HCT116 (cell line): ENCODE data around the gene SH3TC2. TPM values are rescaled to one million over a fixed set of nuclear protein-coding genes. Genes with fewer than 3 reads are reported as not detected.

Source experiments
- ATAC-seq: fragments of 200-7000 bp; cut with Tn5 transposase; 2 replicates; pipeline ENCODE4 v1.9.1; 2020; ENCODE audit warnings: mild to moderate bottlenecking, moderate library complexity
- BruUV-seq: library from RNA; stranded (reverse); fragments of 400-500 nt; replicated peaks from 2 replicates; lab custom pipeline; 2021; lab: Mats Ljungman, UMichigan
- CTCF ChIA-PET: fragments of 300-600 bp; sonication (Branson Sonifier 250); formaldehyde crosslinking; loops from one replicate; lab custom pipeline; 2021; ENCODE audit warnings: antibody characterized with exemption; lab: Charles Lee
- POLR2A ChIA-PET: fragments of 300-600, 350-600 bp; sonication (Branson Sonifier 250); formaldehyde crosslinking; loops from one replicate; lab custom pipeline; 2021; ENCODE audit warnings: antibody characterized with exemption; lab: Charles Lee
- RAD21 ChIA-PET, 2 experiments: fragments of 300-600 bp; sonication (Branson Sonifier 250); formaldehyde crosslinking; loops; one replicate each; lab custom pipeline; 2023; ENCODE audit warnings: low total read pairs in 2 of 2; ENCODE audit not compliant: uncharacterized antibody in 2 of 2, unreplicated experiment in 2 of 2, low non-redundant PET in 1 of 2; lab: Charles Lee
- DNase-seq: peaks from one replicate; pipeline ENCODE4 v3.0.0-alpha.2; 2010; ENCODE audit warnings: low read depth, low spot score
- H2AFZ ChIP-seq: fragments of 200-600 bp; shearing (Covaris generic), sonication (generic); 2 replicates; pipeline ENCODE4 v1.6.1; 2017; ENCODE audit warnings: low read depth, mixed run types, mixed read lengths, antibody characterized with exemption, low read length; ENCODE audit not compliant: poor library complexity, severe bottlenecking
- H3K27ac ChIP-seq: 2 replicates; pipeline ENCODE4 v1.5.1; 2012; ENCODE audit warnings: low read depth, low read length
- H3K27me3 ChIP-seq: fragments of 200-600 bp; sonication (generic); 2 replicates; pipeline ENCODE4 v1.6.1; 2016; ENCODE audit warnings: mixed run types, low read length, mixed read lengths; ENCODE audit not compliant: insufficient read depth
- H3K36me3 ChIP-seq, 2 experiments: fragments of 200-500 bp in 1 of 2; fragments of 200-600 bp in 1 of 2; sonication (Bioruptor generic) in 1 of 2; sonication (generic) in 1 of 2; 2 replicates each; pipeline versions ENCODE4 v1.5.1 to v1.6.1; 2014 to 2016; ENCODE audit warnings: low read length in 2 of 2, inconsistent platforms in 1 of 2, mixed read lengths in 1 of 2, mixed run types in 1 of 2; ENCODE audit not compliant: insufficient read depth in 2 of 2, control insufficient read depth in 1 of 2
- H3K4me1 ChIP-seq, 2 experiments: fragments of 200-600 bp in 1 of 2; sonication (generic) in 1 of 2; 2 replicates each; pipeline versions ENCODE4 v1.5.1 to v1.6.1; 2012 to 2017; ENCODE audit warnings: low read length in 2 of 2, inconsistent platforms in 1 of 2, mild to moderate bottlenecking in 1 of 2, mixed read lengths in 1 of 2, mixed run types in 1 of 2, moderate library complexity in 1 of 2; ENCODE audit not compliant: insufficient read depth in 2 of 2, control insufficient read depth in 1 of 2
- H3K4me2 ChIP-seq: fragments of 200-600 bp; sonication (generic); 2 replicates; pipeline ENCODE4 v1.6.1; 2017; ENCODE audit warnings: mixed run types, low read length, mixed read lengths
- H3K4me3 ChIP-seq, 2 experiments: fragments of 200-600 bp in 1 of 2; sonication (generic) in 1 of 2; replicated peaks in 1 of 2; 2 replicates each; pipeline ENCODE4 v1.5.1; 2011 to 2016; ENCODE audit warnings: low read length in 2 of 2, control low read depth in 1 of 2, low read depth in 1 of 2, mild to moderate bottlenecking in 1 of 2, mixed read lengths in 1 of 2, mixed run types in 1 of 2
- H3K79me2 ChIP-seq: fragments of 200-600 bp; sonication (generic); 2 replicates; pipeline ENCODE4 v1.6.1; 2017; ENCODE audit warnings: mild to moderate bottlenecking, mixed run types, low read length, moderate library complexity, mixed read lengths; ENCODE audit not compliant: insufficient read depth
- H3K9ac ChIP-seq: fragments of 200-600 bp; sonication (generic); 2 replicates; pipeline ENCODE4 v1.6.1; 2016; ENCODE audit warnings: low read length, mixed read lengths
- H3K9me2 ChIP-seq: fragments of 200-600 bp; sonication (generic), shearing (Covaris generic); 2 replicates; pipeline ENCODE4 v1.6.1; 2017; ENCODE audit warnings: mixed run types, mild to moderate bottlenecking, moderate library complexity; ENCODE audit not compliant: insufficient read depth
- H3K9me3 ChIP-seq, 2 experiments: fragments of 200-500 bp in 1 of 2; fragments of 200-600 bp in 1 of 2; sonication (Bioruptor generic) in 1 of 2; sonication (generic) in 1 of 2; 2 replicates each; pipeline ENCODE4 v1.6.1; 2014 to 2017; ENCODE audit warnings: low read length in 2 of 2, mixed read lengths in 2 of 2, inconsistent platforms in 1 of 2, low read depth in 1 of 2, mild to moderate bottlenecking in 1 of 2, mixed run types in 1 of 2, moderate library complexity in 1 of 2; ENCODE audit not compliant: control insufficient read depth in 1 of 2, insufficient read depth in 1 of 2
- H4K20me1 ChIP-seq: fragments of 200-600 bp; sonication (generic), shearing (Covaris generic); 2 replicates; pipeline ENCODE4 v1.6.1; 2017; ENCODE audit warnings: mixed run types, mild to moderate bottlenecking, moderate library complexity; ENCODE audit not compliant: insufficient read depth
- ATF3 ChIP-seq: IDR thresholded peaks from 2 replicates; pipeline ENCODE4 v1.6.1; 2012
- CEBPB ChIP-seq: IDR thresholded peaks from 2 replicates; pipeline ENCODE4 v1.6.1; 2012; ENCODE audit warnings: low read depth
- REST ChIP-seq: IDR thresholded peaks from 2 replicates; pipeline ENCODE4 v1.6.1; 2012; ENCODE audit warnings: low read depth
- SP1 ChIP-seq: IDR thresholded peaks from 2 replicates; pipeline ENCODE4 v1.6.1; 2012; ENCODE audit warnings: low read depth
- SRF ChIP-seq: IDR thresholded peaks from 2 replicates; pipeline ENCODE4 v1.6.1; 2012; ENCODE audit warnings: low read depth
- TCF7L2 ChIP-seq: IDR thresholded peaks from 2 replicates; pipeline ENCODE4 v1.7.0; 2011; ENCODE audit warnings: borderline replicate concordance, inconsistent platforms; ENCODE audit not compliant: insufficient read depth, insufficient read length; ENCODE audit errors: extremely low read depth
- ZFX ChIP-seq: fragments of 450-650 bp; IDR thresholded peaks from 2 replicates; pipeline ENCODE4 v1.6.1; 2017
- ZNF274 ChIP-seq: fragments of 200-500 bp; sonication (Bioruptor generic); IDR thresholded peaks from 2 replicates; pipeline ENCODE4 v1.6.1; 2014; ENCODE audit warnings: mild to moderate bottlenecking, low read depth, low read length, inconsistent platforms
- intact Hi-C: fragments of 100-400 bp; cut with micrococcal nuclease; formaldehyde crosslinking; loops from 2 replicates; pipeline ENCODE4 v1.10.0; 2022
- total RNA-seq: library from RNA; stranded (reverse); gene quantifications from one replicate; pipeline ENCODE4 v1.2.1, GENCODE V29; 2021; ENCODE audit not compliant: unreplicated experiment
- TF ChIP-seq, protein P1 (sequence below): IDR thresholded peaks from 2 replicates; pipeline ENCODE4 v1.6.1; 2012

Gene SH3TC2
- total RNA-seq, 1 experiment from 2014 or later = 12.8 TPM

GRCh38 chr5:148960070-148960769, 102.6 kb downstream of the SH3TC2 start:
- ChIA-PET RAD21 (interaction anchor here in 1 of 2 experiments (1.4 kb wide), 1 partner anchor 219 kb away, joined by 4 read pairs; no protein-coding TSS in a partner anchor), CTCF (no interaction called here), POLR2A (no interaction called here)
- Histone ChIP-seq H3K4me2 (no peak overlapping the region), H3K27me3 (no peaks in the 10 kb centered on the region), H3K4me1 (peaks cover 4 to 25% of the 10 kb centered on the region in 2 experiments), H4K20me1 (no peaks in the 10 kb centered on the region), H3K79me2 (no peaks in the 10 kb centered on the region), H3K4me3 (no peak overlapping the region), H3K9me2 (no peaks in the 10 kb centered on the region; the same call in 1 of the 2 replicates), H3K27ac (no peak overlapping the region), H3K9me3 (no peaks in the 10 kb centered on the region), H2AFZ (no peak overlapping the region), H3K36me3 (no peaks in the 10 kb centered on the region), H3K9ac (no peak overlapping the region)
- DNase-seq (no peak), ATAC-seq (no peak)
- TF ChIP-seq ATF3 (no peak), SRF (no peak), TCF7L2 (no peak), SP1 (no peak)
- intact Hi-C loops = no loop called here
- BruUV-seq = no TSS peak

DNA sequence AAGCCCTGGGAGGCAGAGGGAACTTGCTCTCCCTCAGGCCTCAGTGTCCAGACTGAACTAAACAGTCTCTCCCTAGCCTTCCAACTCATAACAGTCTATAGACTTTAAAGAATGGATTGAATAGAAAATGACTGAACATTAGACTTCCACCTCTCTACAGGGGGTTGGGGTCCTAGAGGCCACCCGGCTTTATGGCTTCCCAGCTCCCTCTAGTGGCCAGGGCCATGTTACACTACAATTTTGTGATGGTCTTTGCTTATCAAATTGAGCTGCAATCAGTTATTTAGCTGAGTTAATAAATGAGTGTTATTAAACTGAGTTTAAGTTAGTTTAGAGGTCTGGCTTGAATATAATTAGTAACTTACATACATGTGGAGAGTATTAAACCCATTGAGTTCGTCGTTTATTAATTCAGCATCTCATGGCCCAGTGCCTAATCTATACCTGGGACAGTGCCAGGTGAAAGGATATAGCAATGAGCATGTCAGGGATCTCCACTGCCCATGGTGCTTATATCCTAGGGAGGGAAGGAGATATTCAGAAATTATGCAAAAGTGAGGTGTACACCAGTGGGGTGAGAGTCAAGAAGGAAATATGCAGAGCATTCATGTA, 105.2 kb downstream of the SH3TC2 start:
- no peak overlapping the region for H3K27ac ChIP-seq
- ChIA-PET POLR2A (interaction anchor here (1.4 kb wide), 1 partner anchor 12 kb away, joined by 4 read pairs; no protein-coding TSS in a partner anchor), RAD21 (interaction anchor here (0.7 to 1.4 kb wide), 7 partner anchors 78 to 227 kb away, joined by 4 to 7 read pairs (median 5); no protein-coding TSS in a partner anchor)
- TF ChIP-seq TCF7L2 (no peak), SRF (no peak), REST (no peak), ZFX (no peak), CEBPB (no peak), ZNF274 (no peak), ATF3 (no peak), SP1 (no peak)
- TF ChIP-seq, protein P1, sequence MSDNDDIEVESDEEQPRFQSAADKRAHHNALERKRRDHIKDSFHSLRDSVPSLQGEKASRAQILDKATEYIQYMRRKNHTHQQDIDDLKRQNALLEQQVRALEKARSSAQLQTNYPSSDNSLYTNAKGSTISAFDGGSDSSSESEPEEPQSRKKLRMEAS = no peak

More for the DNA sequence above, 105.2 kb downstream of the SH3TC2 start:
- Histone ChIP-seq H3K4me1 (peaks cover 0 to 7% of the 10 kb centered on the region in 2 experiments; a peak in 1 of 4 replicates), H3K9me2 (no peaks in the 10 kb centered on the region; the same call in 1 of the 2 replicates), H4K20me1 (no peaks in the 10 kb centered on the region), H3K9me3 (no peaks in the 10 kb centered on the region), H2AFZ (peak overlapping the region; percentile 21), H3K27me3 (no peaks in the 10 kb centered on the region), H3K4me3 (no peak overlapping the region), H3K4me2 (no peak overlapping the region), H3K79me2 (no peaks in the 10 kb centered on the region), H3K36me3 (no peaks in the 10 kb centered on the region), H3K9ac (no peak overlapping the region)
- DNase-seq (no peak), ATAC-seq (peak; percentile 76)
- intact Hi-C loops = loop anchor here (1.0 to 2.0 kb wide), 3 partner anchors 45 to 216 kb away; no protein-coding TSS in a partner anchor
- no TSS peak for BruUV-seq
- CTCF ChIA-PET = interaction anchor here (0.6 to 5.4 kb wide), 38 partner anchors 9 to 307 kb away, joined by 3 to 59 read pairs (median 4); partner anchors contain the start of gene ADRB2
